ENCODE results near the gene TMEM37. TPM values are rescaled to one million over a fixed set of nuclear protein-coding genes. Genes with fewer than 3 reads are reported as not detected.

TMEM37 gene
- total RNA-seq, 1 experiment from 2014 or later: 0.24 TPM

DNA sequence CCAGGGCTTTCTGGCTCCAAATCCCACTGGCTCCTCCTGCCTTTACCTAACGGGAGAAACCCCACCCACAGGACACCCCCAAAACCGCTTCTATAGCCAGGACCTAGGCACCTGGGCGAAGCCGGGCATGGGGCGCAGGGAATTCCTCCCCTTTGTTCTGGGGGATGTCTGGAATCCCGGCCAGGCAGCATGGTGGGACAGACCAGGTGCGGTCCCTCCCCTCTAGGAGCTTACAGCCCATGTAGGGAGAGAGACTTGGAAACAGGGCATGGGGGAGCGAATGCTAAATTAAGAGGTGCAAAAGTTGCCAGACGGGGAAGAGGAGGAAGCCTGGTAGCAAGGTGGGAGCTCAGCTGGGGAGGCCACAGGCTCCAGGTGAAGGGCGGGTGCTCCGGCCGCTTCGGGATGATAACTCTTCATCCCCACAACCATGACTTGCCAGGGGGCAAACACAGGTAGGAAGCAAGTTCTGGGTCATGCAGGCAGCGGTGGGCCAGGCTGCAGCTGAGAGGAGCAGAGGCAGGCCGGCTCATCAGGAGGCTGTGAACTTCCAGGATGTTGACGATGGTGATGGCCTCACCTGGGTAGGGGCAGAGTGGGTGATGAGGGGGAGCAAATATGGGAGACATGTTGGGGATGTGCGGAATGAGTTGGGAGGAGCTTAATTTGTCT, 1.3 kb downstream of the TMEM37 start:
- DNase-seq (ENCODE audit: low read depth): no peak

GRCh38 chr2:119433636-119434327, 2.1 kb downstream of the TMEM37 start:
- DNase-seq (ENCODE audit: low read depth): no peak

- DNase-seq (ENCODE audit: low read depth): no peak
Measured at GRCh38 chr2:119434664-119435063, 3.0 kb downstream of the TMEM37 start.

DNA sequence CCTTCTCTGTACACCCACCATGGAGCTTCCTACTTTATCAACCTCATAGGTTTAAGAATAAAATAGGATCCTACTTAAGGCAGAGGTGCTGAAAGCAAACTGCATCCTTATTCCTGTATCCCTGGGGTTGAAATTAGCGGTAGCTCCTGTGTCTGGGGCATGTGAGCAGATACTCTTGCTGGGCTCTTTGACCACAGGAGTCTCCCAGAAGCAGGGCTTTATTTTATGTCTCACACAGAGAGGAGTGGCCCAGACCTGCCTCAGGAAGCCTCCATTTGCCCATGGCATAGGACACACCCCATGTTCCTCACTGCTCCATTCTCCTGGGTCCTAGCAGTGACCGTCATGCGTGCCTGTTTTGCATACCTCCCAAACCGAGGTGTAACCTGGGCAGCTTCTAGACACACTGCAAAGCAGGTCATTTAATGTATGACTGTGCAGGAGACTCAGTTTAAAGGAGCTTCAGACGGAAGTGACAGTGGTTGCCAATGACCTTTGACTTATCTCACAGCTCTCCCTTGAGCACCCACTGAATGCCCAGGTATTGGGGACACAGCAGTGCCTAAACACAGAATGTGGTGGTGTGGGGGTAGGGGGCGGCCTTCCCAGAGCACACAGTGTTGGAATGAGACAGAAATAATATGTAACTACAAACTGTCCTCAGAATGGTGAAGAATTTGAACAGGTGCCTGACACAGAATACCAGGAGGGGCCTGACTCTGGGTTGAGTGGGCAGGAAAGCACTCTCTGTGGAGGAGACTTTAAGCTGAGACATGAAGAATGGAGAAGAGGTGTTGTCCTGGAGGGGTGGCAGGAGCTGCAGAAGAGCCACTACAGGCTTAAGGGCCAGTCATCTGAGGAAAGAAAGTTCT, 3.7 kb downstream of the TMEM37 start:
- DNase-seq (ENCODE audit: low read depth): no peak

DNA sequence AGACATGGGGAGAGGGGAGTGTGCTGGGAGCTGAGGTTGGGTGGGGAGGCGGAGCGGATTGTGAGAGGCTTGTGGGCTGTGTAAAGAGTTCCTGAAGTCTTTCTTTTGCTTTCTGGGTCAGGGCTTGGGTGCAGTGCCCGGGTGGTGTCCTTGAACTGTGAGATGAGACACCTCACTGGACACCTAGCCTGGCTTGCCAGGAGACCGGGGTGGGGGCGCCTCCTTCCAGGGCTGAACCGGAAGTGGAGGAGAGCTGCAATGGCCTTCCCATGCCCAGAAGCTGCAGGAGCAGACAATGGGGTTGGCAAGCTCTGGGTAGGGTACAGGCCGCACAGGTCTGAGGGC, 4.3 kb downstream of the TMEM37 start:
- no peak for DNase-seq (ENCODE audit: low read depth)

GRCh38 chr2:119436993-119437772, 5.5 kb downstream of the TMEM37 start:
- DNase-seq (ENCODE audit: low read depth): no peak

- DNase-seq (ENCODE audit: low read depth): no peak
Measured at GRCh38 chr2:119438128-119438656, 6.5 kb downstream of the TMEM37 start.

GRCh38 chr2:119438726-119439284, 7.2 kb downstream of the TMEM37 start:
- DNase-seq (ENCODE audit: low read depth): no peak

DNA sequence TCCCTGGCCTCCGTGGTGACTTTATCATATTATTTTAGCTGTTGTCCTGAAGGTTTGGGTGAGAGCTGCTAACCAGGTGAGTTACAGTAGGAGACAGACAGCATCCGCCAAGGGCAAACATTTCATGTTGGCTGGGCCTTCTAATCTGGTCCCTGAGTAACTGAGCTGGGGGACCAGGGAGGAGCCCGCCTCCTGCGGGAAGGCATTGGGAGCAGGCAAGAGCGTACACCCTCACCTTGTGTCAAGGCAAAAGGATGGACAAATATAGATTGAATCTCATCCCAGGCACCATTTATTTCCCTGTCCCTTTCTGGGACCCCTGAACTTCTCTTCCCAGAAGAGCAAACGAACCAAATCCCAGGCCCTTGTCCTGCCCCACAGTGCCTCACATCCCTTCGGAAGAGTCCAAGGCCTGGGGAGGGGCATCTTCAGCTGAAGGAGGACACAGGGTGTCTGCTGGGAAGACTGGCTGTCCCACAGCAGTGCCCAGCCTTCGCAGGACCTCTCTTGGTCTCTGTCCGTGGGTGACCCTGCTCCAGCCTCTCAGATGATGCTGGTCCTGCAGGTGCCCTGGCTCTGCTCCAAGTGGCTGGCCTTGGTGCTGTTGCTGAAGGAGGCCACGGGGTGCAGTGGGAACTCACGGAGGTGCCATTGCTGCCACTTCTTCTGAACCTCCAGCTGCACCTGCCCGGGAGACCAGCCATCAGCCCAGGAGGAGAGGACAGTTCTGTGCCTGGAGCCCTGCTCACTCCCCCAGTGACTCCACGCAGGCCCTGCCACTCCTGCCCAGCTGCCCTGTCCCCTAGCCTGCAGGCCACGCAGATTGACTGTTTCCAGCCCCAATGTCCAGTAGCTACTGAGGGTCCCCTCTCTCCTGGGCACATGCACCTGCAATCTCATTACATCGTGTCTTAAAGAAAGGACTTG, 8.2 kb downstream of the TMEM37 start:
- no peak for DNase-seq (ENCODE audit: low read depth)

DNA sequence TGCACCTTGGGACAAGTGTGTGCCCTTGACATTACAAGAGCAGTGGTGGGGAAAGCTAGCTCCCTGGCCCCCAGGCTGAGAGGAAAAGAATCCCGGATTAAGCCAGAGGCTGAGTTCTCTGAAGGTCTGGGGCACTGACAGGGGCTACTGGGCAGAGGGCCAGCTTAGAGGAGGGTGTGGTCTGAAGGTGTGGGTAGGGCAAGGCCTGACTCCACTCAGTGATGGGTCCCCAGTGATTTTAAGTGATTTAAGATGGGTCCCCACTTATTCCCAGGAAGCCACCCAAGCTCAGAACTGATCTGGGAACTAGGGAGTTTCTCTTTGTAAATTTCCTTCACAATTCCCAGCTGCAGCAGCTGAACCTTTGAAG, 8.8 kb downstream of the TMEM37 start:
- DNase-seq (ENCODE audit: low read depth): no peak

- DNase-seq (ENCODE audit: low read depth): no peak
Measured at GRCh38 chr2:119440873-119441272, 9.2 kb downstream of the TMEM37 start.

DNA sequence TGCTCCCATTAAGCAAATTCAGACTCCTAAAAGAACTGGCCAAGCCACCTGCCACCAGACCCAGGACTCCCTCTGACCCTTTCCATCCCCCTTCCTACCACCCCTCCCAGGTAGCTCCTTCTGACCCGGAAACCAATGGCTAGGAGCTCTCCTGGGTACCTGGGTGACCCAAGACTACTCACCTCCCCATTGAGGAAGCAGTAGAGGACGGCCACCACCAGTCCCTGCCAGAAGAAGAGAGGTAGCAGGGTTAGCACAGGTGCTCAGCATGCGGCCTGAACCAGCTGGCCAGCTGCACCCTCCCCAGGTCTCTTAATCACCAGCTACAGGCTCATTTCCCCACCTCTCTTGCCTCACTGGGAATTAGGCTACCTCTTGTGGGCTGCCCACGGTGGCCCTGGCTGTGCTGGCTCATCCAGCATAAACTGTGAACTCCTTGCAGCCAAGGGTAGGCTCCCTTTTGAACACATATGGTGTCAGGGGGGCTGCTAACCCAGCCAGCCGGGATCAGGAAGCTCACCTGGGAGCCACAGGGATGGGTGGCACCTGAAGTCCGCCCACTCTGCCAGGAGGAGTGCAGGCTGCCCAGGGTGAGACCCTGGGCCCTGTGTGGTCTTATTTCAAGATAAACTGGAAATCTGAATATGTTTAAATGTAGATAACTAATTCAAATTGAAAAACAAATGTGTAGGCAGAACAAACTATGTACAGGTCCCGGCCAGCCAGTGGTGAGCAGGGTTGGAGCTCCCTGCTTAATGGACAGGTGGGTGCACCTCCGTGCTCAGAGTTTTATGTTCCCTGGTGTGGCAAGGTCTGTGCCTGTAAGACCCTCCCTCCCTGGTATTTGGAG, 9.9 kb downstream of the TMEM37 start:
- no peak for DNase-seq (ENCODE audit: low read depth)

GRCh38 chr2:119442226-119442619, 10.6 kb downstream of the TMEM37 start:
- no peak for DNase-seq (ENCODE audit: low read depth)

DNA sequence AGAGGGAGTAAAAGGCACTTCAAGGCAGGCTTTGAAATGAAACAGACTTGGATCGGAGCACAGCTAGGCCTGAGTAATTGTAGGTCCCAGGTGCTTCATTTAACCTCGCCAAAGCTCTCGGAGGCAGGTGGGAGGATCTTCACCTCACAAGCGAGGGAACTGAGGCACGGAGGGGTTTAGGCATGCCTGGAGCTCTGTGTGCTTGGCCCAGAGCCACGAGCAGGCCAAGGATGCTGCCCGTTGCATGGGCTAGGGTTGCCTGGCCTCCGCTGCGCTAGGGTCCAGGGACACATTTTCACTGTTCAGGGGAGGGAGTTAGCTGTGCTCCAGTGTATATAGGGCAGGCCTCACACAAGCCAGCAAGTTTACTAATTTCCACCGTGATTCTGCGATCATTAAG, 11.2 kb downstream of the TMEM37 start:
- DNase-seq (ENCODE audit: low read depth): no peak

DNA sequence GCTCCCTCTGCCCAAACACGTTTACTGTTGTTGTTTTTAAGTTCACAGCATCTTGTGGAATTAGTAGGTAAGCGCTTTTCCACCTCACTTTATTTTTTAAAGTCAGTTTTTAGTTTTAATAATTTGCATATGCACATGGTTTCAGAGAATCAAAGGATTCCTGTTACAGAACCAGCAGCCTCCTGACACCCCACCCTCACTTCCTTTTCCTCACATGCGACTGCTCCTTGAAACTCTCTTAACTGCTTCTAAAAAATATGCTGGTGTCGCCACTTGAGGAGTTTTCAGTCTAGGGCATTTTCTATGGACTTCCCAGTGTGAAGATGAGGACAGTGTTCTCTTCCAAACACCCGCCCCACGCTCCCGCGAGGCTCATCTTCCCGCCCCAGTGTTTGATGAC, 14.4 kb downstream of the TMEM37 start:
- no peak for DNase-seq (ENCODE audit: low read depth)

DNA sequence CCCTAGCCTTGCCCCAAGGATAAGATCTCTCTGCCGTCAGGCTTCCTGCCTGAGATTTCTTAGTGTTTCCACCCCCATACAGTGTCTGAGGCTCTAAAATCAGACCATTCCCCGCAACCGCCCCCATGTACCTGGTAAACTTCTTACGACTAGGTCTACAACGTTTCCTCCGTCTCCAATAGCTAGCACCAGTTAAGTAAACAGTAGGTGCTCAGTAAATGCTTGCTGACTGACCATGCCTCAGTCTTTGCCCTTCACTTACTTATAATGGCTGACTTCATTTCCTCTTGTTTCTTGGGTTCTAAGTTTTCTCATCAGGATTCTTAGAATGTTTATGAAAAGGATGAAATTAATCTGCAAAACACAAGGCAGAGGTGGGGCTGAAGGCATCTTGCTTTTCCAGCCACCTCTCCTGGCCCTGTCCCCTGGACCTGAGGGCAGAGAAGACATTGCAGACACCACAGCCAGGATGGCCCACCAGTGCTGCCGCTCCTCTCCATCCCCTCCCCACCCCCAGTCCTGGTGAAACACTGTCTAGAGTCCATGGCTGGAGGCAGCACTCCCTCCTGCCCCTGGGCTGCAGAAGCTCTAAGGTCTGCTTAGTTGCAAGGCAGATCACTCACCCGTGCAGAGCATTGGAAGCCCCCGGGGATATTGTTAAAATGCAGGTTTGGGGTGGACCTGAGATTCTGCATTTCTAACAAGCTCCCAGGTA, 16.9 kb downstream of the TMEM37 start:
- no peak for DNase-seq (ENCODE audit: low read depth)

DNA sequence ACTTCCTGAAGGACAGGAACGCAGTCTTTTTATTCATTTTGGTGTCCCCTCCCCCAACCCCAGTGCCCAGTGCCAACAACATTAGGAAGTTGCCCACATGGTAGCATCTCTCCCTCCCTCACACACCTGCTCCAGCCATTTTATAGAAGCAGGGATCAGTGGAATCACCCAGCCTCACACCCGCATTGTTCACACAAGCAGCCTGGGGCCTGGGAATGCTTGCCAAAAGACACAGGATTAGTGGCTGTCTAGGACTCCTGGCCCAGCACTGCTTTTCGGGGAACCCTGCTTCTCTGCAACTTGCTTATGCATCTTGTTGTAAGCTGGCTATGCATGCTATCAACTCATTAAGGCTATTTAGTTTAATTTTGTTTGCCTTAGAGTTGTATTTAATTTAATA, 17.9 kb downstream of the TMEM37 start:
- DNase-seq (ENCODE audit: low read depth): no peak

DNA sequence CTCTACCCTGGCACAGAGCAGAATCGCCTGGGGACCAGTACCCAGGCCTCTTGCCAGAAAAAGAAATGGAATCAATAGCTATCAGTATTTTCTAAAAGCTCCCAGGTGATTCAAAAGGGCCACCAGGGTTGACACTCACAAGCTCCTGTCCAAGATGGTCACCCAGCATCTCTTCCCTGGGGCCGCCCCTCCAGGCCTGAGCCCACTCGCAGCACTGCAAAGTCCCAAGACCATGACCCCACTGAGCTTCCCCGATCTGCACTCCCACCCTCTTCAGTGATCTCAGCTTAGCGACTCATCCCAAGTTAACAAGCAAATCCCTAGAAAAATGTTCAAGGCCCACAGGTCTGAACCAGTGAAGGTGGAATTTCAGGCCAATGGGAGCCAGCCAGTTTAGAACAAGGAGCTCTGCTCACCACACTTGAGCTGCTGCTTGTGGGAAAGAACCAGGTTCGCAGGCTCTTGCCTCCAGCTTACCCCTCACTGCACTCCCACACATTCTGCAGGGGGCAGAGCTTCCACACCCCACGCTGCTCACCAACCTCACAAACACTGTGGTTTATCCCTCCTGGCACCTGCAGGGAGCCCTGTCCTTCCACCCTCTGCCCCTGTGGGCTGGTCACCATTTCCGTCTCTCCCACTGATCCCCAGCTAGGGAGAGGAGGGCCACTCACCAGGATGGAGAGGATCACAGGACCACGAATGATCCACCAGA, 19.8 kb downstream of the TMEM37 start:
- DNase-seq (ENCODE audit: low read depth): no peak
